Measurements from ENCODE around the gene FBXL17.

FBXL17 gene

GRCh38 chr5:107968998-107969397 is 412.9 kb downstream of the FBXL17 start:
- TF ChIP-seq ZNF18 (tag by site-specific recombination; IDR thresholded peaks at IDR 0.05), result no peak
- no peak for TF ChIP-seq HOXC10 (CRISPR knock-in tag; IDR thresholded peaks at IDR 0.05)
- TF ChIP-seq ZSCAN4 (tag by site-specific recombination; IDR thresholded peaks at IDR 0.05), result no peak
- TF ChIP-seq ZNF248 (tag by site-specific recombination; IDR thresholded peaks at IDR 0.05), result no peak
- TF ChIP-seq ZNF660 (tag by site-specific recombination; IDR thresholded peaks at IDR 0.05), result no peak
- no peak for TF ChIP-seq ZFP69B (tag by site-specific recombination; IDR thresholded peaks at IDR 0.05)
- TF ChIP-seq ZNF585B (tag by site-specific recombination; IDR thresholded peaks at IDR 0.05), result no peak
- TF ChIP-seq MZF1 (tag by site-specific recombination; IDR thresholded peaks at IDR 0.05; ENCODE audit: borderline replicate concordance), result no peak
- TF ChIP-seq ZNF623 (tag by site-specific recombination; IDR thresholded peaks at IDR 0.05), result no peak
- TF ChIP-seq ZNF157 (tag by site-specific recombination; IDR thresholded peaks at IDR 0.05), result no peak
- no peak for TF ChIP-seq ZNF701 (tag by site-specific recombination; IDR thresholded peaks at IDR 0.05)
- no peak for TF ChIP-seq INSM2 (tag by site-specific recombination; IDR thresholded peaks at IDR 0.05)
- no peak for TF ChIP-seq ZNF398 (tag by site-specific recombination; IDR thresholded peaks at IDR 0.05)
- no peak for TF ChIP-seq ZNF639 (tag by site-specific recombination; IDR thresholded peaks at IDR 0.05)
- Histone ChIP-seq H3K4me3 (ENCODE audit: low read depth, low read length) (no peak overlapping the region), H3K9me3 (ENCODE audit: control insufficient read depth, insufficient read depth, low read depth, low read length) (no peaks in the 10 kb centered on the region), H3K36me3 (ENCODE audit: control insufficient read depth in 2 of 2, insufficient read depth in 1 of 2, low read length in 2 of 2) (no peaks in the 10 kb centered on the region), H3K4me1 (ENCODE audit: control insufficient read depth, insufficient read depth, low read length) (0 out of 2 replicates have a peak, but pooled peaks cover 2% of the 10 kb centered on the region), H3K27ac (ENCODE audit: extremely low read depth, low read depth, low read length) (no peak overlapping the region)
- ChIA-PET CTCF (interaction anchor here (1.7 kb wide), 1 partner anchor 125 kb away, joined by 3 read pairs; no protein-coding TSS in a partner anchor), POLR2A (no interaction called here)

GRCh38 chr5:107968406-107968843 is 413.5 kb downstream of the FBXL17 start:
- no peaks in the 10 kb centered on the region for H3K36me3 ChIP-seq (ENCODE audit: control insufficient read depth in 2 of 2, insufficient read depth in 1 of 2, low read length in 2 of 2)
- no peak overlapping the region for H3K4me3 ChIP-seq (ENCODE audit: low read depth, low read length)
- no peaks in the 10 kb centered on the region for H3K9me3 ChIP-seq (ENCODE audit: control insufficient read depth, insufficient read depth, low read depth, low read length)
- no peak overlapping the region for H3K27ac ChIP-seq (ENCODE audit: extremely low read depth, low read depth, low read length)
- 0 out of 2 replicates have a peak, but pooled peaks cover 2% of the 10 kb centered on the region for H3K4me1 ChIP-seq (ENCODE audit: control insufficient read depth, insufficient read depth, low read length)
- ChIA-PET POLR2A (no interaction called here), CTCF (interaction anchor here (1.7 kb wide), 1 partner anchor 125 kb away, joined by 3 read pairs; no protein-coding TSS in a partner anchor)
- TF ChIP-seq ZNF530 (tag by site-specific recombination; IDR thresholded peaks at IDR 0.05; ENCODE audit: low read depth), result no peak
- TF ChIP-seq OSR2 (tag by site-specific recombination; IDR thresholded peaks at IDR 0.05), result no peak
- TF ChIP-seq PBX3 (CRISPR knock-in tag; IDR thresholded peaks at IDR 0.05), result no peak
- no peak for TF ChIP-seq GLIS2 (tag by site-specific recombination; IDR thresholded peaks at IDR 0.05)
- TF ChIP-seq EGR2 (tag by site-specific recombination; IDR thresholded peaks at IDR 0.05; ENCODE audit: low read depth), result no peak
- no peak for TF ChIP-seq ZNF501 (tag by site-specific recombination; IDR thresholded peaks at IDR 0.05)
- TF ChIP-seq ZNF362 (tag by site-specific recombination; IDR thresholded peaks at IDR 0.05), result no peak
- no peak for TF ChIP-seq ZNF639 (tag by site-specific recombination; IDR thresholded peaks at IDR 0.05)
